BE2C (cell line): ENCODE results near the gene SEMA5B.

Experiments
- DNase-seq: peaks from one replicate; pipeline ENCODE4 v3.0.0-alpha.2; 2020
- H3K27me3 ChIP-seq: fragments of 250-450 bp; sonication (Bioruptor Pico); 2 replicates; pipeline ENCODE4 v1.5.1; 2020; ENCODE audit warnings: mild to moderate bottlenecking
- H3K36me3 ChIP-seq: fragments of 250-450 bp; sonication (Bioruptor Pico); 2 replicates; pipeline ENCODE4 v1.5.1; 2020; ENCODE audit warnings: mild to moderate bottlenecking
- H3K4me1 ChIP-seq: fragments of 250-450 bp; sonication (Bioruptor Pico); 2 replicates; pipeline ENCODE4 v1.5.1; 2020
- H3K4me3 ChIP-seq: 2 replicates; pipeline ENCODE4 v1.5.1; 2011; ENCODE audit warnings: low read depth, low read length
- H3K9me3 ChIP-seq: fragments of 250-450 bp; sonication (Bioruptor Pico); 2 replicates; pipeline ENCODE4 v1.5.1; 2020
- TF ChIP-seq, protein P1 (sequence below): IDR thresholded peaks from 2 replicates; pipeline ENCODE4 v1.5.1; 2012; ENCODE audit warnings: mild to moderate bottlenecking, low read depth, low read length

Gene SEMA5B

DNA sequence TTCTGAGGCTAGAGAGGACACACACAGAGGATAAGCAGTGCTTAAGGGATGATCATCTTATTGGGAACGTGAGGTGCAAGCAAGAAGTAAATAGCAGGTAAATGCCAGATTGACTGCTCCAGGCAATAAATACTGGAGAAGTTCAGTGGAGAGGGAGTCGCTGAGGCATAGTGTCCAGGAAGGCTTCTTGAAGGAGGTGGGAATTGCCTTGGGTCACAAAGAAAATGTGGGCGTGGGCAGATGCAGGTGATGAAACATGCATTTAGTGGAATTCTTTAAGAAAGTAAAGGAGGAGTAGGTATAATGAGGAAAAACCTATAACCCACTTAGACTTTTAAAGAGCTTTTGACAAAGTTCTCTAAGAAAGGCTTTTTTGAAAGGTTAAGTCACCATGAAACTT, 7.4 kb upstream of the SEMA5B start:
- peaks cover 39% of the 10 kb centered on the region for H3K4me1 ChIP-seq
- H3K36me3 ChIP-seq: no peaks in the 10 kb centered on the region
- DNase-seq: no peak
- H3K4me3 ChIP-seq: no peak overlapping the region
- TF ChIP-seq, protein P1, sequence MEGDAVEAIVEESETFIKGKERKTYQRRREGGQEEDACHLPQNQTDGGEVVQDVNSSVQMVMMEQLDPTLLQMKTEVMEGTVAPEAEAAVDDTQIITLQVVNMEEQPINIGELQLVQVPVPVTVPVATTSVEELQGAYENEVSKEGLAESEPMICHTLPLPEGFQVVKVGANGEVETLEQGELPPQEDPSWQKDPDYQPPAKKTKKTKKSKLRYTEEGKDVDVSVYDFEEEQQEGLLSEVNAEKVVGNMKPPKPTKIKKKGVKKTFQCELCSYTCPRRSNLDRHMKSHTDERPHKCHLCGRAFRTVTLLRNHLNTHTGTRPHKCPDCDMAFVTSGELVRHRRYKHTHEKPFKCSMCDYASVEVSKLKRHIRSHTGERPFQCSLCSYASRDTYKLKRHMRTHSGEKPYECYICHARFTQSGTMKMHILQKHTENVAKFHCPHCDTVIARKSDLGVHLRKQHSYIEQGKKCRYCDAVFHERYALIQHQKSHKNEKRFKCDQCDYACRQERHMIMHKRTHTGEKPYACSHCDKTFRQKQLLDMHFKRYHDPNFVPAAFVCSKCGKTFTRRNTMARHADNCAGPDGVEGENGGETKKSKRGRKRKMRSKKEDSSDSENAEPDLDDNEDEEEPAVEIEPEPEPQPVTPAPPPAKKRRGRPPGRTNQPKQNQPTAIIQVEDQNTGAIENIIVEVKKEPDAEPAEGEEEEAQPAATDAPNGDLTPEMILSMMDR: no peak
- no peaks in the 10 kb centered on the region for H3K27me3 ChIP-seq
- H3K9me3 ChIP-seq: no peaks in the 10 kb centered on the region

DNA sequence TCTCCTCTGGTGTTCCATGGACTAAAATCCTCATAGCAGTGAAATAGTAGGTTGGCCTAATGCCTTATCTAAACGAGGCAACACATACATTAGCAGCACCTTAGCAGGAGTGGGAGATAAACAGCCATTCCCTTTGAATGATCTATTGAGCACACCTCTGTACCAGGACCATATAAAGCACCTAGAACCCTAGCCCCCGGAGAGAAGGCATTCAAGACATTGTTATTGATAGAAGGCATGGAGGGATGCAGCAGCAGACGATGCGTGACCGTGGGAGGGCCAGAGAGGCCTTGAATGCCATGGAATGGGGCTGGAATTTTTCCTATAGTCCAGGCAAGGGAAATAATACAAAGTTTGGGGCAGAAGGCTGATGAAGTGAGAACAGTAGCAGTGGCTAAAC, 6.6 kb upstream of the SEMA5B start:
- no peak overlapping the region for H3K4me3 ChIP-seq
- no peaks in the 10 kb centered on the region for H3K27me3 ChIP-seq
- H3K9me3 ChIP-seq: no peaks in the 10 kb centered on the region
- TF ChIP-seq, protein P1: no peak
- no peak for DNase-seq
- peaks cover 39% of the 10 kb centered on the region for H3K4me1 ChIP-seq
- no peaks in the 10 kb centered on the region for H3K36me3 ChIP-seq

DNA sequence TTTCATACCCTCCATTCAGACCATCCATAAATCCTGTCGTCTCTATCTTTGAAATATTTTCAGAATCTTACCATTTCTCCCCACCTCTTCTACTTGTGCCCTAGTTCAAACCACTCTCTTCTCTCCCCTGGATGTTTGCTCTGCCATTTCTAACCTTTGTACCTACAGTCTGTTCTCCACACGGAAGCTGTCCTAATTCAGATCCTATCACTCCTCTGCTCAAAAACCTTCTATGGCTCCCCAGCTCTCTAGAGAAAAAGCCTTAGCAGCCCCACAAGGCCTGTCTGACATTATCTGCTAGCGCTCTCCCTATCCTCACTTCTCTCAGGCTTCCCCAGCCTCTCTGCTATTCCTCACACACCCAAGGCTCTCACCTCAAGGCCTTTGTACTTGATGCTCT, 4.5 kb upstream of the SEMA5B start:
- H3K4me1 ChIP-seq: peaks cover 36% of the 10 kb centered on the region
- TF ChIP-seq, protein P1: no peak
- H3K36me3 ChIP-seq: no peaks in the 10 kb centered on the region
- H3K9me3 ChIP-seq: no peaks in the 10 kb centered on the region
- no peak overlapping the region for H3K4me3 ChIP-seq
- peaks cover 14% of the 10 kb centered on the region for H3K27me3 ChIP-seq
- DNase-seq: no peak

DNA sequence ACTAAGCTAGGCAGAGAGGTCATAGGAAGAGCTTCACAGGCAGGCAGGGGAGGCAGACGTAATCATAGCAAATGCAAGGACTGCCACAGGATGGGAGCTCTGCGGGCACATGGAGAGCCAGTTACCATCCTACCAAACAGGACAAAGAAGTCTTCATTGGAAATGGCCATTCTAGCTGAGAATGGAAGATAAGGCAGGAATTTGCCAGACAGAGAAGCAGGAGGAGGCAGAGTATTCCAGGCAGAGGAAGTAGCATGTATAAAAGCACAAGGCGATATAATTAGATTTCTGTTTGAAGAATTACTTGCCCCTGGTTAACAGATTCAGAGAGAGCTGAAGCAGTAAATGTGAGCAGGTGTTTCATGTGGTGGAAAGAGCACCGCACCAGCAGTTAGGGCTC, 3.5 kb upstream of the SEMA5B start:
- H3K4me3 ChIP-seq: no peak overlapping the region
- H3K27me3 ChIP-seq: peaks cover 22% of the 10 kb centered on the region
- peak; percentile 27 for DNase-seq
- H3K4me1 ChIP-seq: peaks cover 29% of the 10 kb centered on the region
- no peaks in the 10 kb centered on the region for H3K9me3 ChIP-seq
- H3K36me3 ChIP-seq: no peaks in the 10 kb centered on the region
- TF ChIP-seq, protein P1: no peak

DNA sequence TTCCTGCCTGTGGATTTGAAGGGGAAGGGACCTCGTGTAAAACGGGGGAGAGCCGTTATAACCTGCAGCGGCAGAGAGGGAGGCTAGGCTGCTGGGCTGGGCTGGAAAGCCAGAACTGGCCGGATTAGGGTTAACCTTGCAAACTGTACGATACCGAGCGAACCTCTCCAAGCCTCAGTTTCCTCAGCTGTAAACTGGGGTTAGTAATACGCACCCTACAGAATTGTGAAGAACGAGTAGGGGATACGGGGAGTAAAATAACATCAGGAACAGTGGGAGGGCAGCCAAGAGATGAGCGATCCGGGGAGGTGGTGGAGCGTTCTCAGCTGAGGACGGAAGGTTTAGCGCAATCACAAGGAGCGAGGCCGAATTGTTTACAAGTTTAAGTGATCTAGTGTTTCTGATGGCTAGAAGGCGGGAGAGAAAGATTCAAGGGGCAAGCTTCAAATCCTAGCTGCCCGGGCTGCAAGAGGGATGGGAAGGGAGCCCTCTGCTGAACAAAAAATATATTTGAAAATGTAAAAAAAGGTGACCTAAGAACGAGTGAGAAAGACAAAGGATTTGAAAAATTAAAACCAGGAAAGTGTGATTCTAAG, 768 bp upstream of the SEMA5B start:
- peak; percentile 51 for DNase-seq
- Histone ChIP-seq H3K4me3 (peak overlapping the region; percentile 57), H3K36me3 (no peaks in the 10 kb centered on the region), H3K9me3 (no peaks in the 10 kb centered on the region), H3K4me1 (peaks cover 29% of the 10 kb centered on the region), H3K27me3 (peaks cover 31% of the 10 kb centered on the region)
- TF ChIP-seq, protein P1: peak; percentile 73

DNA sequence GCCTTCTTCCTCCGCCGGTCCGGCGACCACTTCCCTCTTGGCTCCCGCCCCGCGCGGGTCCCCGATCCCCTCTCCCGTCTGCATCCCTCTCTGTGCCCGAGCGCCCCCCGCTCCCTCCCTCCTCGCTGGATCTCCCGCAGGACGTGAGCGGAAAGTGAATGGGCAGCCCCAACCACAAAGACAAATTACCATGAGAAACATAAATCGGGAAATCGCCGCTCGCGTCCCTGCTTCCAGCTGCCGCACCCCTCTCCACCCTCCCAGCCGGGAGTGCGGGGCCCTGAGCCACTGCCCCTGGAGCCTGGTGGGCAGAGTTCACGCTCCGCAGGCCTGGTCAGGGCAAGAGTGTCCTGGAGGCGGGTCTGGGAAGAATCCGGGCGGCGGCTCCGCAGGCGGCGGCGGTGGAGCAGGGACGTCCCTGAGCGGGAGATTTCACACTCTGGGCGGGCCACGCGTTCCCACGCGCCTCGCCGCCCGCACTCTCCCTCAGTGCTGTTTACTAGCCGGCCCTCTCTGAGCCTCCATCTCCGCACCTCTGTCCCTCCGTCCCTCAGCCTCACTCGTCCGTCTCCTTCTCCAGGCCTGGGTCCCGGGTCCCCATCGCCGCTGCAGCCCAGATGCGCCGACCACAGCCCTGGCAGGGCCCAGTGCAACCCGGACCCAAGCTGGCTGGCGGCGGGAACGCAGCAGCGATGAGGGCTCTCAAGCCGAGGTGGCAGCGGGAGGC, 835 bp downstream of the SEMA5B start:
- Histone ChIP-seq H3K27me3 (peaks cover 31% of the 10 kb centered on the region), H3K4me1 (peaks cover 24% of the 10 kb centered on the region), H3K9me3 (no peaks in the 10 kb centered on the region), H3K36me3 (no peaks in the 10 kb centered on the region), H3K4me3 (peak overlapping the region; percentile 57)
- DNase-seq: peak; percentile 28
- TF ChIP-seq, protein P1: no peak
